ENCODE data around the gene MARK3.

MARK3 gene

DNA sequence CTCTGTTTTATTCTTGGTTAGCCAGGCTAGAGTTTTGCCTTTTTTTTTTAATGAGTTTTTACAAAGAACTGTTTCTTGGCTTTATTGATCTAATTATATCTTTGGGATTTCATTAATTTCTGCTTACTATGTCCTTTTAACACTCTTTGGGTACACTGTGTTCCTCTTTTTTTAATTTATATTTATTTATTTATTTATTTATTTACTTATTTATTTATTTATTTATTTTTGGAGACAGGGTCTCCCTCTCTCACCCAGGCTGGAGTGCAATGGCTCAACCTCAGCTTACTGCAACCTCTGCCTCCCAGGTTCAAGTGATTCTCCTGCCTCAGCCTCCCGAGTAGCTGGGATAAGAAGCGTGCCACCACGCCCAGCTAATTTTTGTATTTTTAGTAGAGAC, 15.1 kb upstream of the MARK3 start:
- DNase-seq: no peak

- no peak for DNase-seq
These were observed 13.2 kb upstream of the MARK3 start for GRCh38 chr14:103372017-103372416.

DNA sequence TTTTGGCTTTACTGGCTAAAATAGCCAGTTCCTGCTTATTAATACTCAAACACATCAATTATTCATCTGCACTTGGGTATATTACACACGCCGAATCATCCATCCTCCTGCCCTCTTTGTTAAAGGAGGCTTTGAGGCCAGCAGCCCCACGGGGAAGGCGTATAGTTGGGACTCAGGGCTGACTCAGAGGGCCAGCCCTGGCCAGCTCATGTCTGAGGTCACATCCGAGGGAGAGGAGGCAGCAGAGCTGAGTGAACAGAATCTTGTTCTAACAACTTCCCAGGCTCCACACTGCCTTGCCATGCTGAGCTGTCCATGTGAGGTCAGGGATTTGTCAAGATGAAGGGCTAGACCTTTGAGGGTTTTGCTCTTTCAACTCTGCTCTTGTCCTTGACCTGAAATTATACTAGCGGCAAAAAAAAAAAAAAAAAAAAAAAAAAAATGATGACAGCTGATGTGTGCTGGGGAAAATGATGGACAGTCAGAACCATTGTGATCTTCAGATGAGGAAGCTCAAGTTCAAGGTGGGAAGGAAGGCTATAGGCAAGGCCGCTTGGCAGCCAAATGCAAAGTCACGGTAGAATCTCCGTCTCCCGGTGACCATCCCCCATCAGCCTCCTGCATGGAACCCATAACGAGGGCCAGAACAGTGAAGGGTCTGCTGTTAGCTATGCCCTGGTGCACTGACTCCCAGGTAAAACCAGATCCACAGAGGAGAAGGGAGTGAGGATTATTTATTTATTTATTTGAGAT, 12.5 kb upstream of the MARK3 start:
- DNase-seq: no peak

DNA sequence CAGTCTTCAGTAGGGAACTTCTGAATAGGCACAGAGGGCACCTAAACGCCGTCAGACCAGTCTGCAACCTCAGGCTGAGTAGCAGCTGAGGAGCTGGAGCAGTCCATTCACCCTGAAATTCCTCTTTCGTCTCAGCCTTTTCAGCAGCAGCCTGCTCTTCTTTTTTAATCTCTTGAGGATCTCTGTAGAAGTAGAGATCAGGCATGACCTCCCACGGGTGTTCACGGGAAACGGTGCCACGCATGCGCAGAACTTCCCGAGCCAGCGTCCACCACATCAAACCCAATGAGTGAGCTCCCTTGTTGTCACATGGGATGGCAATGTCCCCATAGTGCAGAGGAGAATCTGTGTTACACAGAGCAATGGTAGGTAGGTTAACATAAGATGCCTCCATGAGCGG, 11.1 kb upstream of the MARK3 start:
- no peak for DNase-seq

- no peak for DNase-seq
These were observed 7.6 kb upstream of the MARK3 start for GRCh38 chr14:103377522-103378037.

- no peak for DNase-seq
These were observed 7.0 kb upstream of the MARK3 start for GRCh38 chr14:103378038-103378854.

- DNase-seq: no peak
These were observed 4.4 kb upstream of the MARK3 start for GRCh38 chr14:103380719-103381377.

DNA sequence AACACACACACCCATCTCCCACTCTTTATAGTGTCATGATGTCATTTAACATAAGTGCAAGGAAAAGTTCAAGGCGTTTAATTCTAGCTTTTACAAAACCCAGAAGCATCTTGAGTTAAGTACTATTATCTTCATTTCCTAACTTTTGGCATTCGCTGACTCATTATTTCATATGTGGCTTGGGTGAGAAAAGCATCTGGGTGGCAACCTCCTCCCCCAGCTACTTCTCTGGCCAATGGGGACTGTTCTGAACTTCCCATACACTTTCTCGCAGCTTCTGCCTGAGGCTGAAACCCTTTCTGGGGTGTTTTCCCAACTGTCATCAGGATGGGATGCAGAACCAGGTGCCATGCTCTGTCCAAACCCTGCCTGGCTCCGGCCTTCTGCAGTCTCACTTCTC, 2.8 kb upstream of the MARK3 start:
- no peak for DNase-seq

GRCh38 chr14:103384450-103385151, 614 bp upstream of the MARK3 start:
- no peak for DNase-seq

DNA sequence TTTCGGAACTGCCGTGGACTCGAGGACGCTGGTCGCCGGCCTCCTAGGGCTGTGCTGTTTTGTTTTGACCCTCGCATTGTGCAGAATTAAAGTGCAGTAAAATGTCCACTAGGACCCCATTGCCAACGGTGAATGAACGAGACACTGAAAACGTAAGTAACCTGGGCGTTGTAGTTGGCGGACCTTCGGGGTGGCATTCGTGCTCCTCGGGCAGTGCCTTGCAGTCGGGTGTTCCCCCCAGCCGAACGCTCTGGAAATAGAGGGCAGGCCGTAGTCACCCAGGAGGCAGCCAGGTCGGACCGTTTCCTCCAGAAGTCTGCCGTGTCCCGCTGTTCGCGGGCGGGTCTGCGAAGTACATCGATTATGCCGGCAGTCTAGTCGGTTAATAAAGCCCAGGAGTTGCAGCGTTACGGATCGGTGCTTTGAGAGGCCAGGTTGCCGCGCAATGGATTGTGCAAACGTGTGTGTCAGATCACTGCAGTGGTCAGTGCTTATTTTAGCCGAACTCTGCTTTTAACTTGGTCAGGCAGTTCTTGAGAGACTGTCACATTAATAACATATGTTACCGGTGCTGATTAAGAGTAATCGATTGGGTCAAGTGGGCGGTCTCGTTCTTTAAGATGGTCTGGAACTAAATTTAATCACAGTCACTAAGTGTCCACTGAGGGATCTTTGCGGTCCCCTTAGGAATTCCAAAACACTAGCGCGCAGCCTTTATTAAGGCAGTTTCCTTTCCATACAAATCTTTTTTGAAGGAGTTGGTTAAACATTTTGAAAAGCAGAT, 906 bp downstream of the MARK3 start:
- DNase-seq: peak; percentile 38

DNA sequence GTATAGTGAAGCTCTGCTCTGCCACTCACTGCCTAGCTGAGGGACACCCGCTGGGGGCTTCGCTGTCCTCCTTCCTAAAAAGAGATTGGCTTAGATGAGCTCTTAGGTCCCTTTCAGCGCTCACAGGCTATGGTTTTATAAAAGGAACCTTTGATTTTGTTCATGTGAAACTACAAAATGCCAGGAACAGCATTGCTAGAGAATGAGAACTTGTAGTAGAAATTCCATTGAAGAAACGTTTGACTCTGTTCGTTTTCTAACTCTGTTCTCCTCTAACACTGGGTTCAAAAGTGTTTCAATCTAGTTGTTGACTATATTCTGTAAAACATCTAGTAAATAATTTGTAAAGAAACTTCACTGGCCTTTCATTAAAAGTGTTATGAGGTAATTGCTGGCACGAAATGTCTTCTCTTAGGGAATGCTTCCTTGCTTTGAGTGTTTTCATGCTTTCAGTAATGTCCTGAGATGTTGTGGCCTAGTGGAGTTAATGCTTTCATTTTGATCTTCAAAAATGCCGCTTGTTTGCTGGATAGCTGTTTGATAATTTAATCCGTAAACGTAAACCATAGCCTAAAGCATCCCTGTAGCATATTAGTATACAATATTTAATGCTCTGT, 1.6 kb downstream of the MARK3 start:
- no peak for DNase-seq

DNA sequence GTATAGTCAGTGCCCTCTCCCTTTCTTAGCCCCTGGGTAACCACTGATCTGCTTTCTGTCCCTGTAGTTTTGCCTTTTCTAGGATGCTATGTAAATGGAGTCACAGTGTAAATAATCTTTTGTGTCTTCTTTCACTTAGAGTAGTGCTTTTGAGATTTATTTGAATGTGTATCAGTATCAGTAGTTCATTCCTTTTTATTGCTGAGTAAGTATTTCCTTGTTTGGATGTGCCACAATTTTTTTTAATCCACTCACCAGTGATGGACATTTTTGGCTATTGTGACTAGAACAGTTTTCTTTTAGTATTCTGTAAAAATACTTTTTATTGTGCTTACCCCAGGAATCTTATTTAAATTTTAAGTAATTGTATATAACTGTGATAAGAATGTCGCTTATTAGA, 3.4 kb downstream of the MARK3 start:
- DNase-seq: no peak

- no peak for DNase-seq
These were observed 5.4 kb downstream of the MARK3 start for GRCh38 chr14:103390605-103391004.

GRCh38 chr14:103391048-103391447, 5.8 kb downstream of the MARK3 start:
- peak; percentile 30 for DNase-seq

DNA sequence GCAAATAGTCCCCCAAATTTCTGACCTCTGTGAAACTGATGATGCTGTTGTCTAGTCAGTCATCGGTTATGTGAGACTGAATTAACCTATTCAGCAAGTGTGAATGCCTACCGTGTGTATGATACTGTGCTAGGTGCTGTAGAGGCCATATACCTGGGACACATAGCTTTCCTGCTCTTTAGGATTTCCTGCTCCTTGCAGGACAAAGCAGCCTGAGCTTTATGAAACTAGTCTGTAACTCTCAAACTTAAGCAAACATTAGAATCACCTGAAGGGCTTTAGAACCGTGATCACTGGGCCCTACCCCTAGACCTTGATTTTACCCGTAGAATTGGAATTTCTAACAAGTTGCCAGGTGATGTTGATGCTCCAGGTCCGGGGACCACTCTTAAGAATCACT, 6.9 kb downstream of the MARK3 start:
- DNase-seq: no peak

GRCh38 chr14:103392572-103392971, 7.4 kb downstream of the MARK3 start:
- no peak for DNase-seq

DNA sequence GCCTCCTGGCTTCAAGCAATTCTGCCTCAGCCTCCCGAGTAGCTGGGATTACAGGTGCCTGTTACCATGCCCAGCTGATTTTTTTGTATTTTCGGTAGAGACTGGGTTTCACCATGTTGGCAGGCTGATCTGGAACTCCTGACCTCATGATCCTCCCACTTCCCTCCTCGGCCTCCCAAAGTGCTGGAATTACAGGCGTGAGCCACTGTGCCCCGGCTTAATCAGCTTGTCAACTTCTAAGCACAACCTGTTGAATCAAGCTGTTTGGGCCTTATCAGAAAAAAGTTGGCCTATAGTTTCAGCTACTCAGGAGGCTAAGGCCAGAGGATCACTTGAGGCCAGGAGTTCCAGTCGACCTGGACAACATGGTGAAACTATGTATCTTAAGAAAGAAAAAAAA, 7.9 kb downstream of the MARK3 start:
- no peak for DNase-seq

GRCh38 chr14:103393676-103394626, 8.7 kb downstream of the MARK3 start:
- peak; percentile 1 for DNase-seq

DNA sequence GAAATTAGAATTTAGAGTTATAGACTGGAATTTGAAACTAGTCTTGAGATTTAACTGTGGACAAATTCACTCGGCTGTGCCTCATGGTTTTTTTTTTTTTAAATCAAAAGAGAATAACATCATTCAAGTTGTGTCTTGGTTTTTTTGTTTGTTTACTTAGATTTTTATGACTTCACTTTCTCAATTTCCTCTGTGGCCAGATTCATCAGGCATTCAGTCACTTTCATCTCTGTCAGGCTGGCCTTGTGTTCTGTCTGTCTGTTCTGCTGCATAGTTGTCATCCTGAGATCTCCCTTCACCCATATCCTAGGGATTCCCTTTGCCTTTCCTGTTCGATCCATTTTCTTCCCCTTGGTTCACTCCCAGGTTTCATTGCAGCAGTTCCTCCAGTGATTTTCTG, 10.0 kb downstream of the MARK3 start:
- DNase-seq: no peak

GRCh38 chr14:103396463-103396862, 11.2 kb downstream of the MARK3 start:
- DNase-seq: no peak

Data from NCI-H1092 treated with DMSO at 0.1 percent for 48 hours (cell line).